GM12878 (cell line): ENCODE measurements around the gene PHACTR3. TPM values are rescaled to one million over a fixed set of nuclear protein-coding genes. Genes with fewer than 3 reads are reported as not detected.

ENCODE experiments used
- ATAC-seq: fragments of 200-7000 bp; cut with Tn5 transposase; 3 replicates; pipeline ENCODE4 v1.9.1; 2020; ENCODE audit warnings: mild to moderate bottlenecking, moderate library complexity
- BruUV-seq: library from RNA; stranded (reverse); fragments of 400-500 nt; replicated peaks from 2 replicates; lab custom pipeline; 2021; lab: Mats Ljungman, UMichigan
- CTCF ChIA-PET: fragments of 300-600 bp; sonication (Branson Sonifier 250); formaldehyde crosslinking; extraction: SDS; loops from one replicate; lab custom pipeline; 2021; ENCODE audit warnings: inconsistent platforms; lab: Yijun Ruan, JAX
- POLR2A ChIA-PET: fragments of 350-600 bp; formaldehyde crosslinking; extraction: SDS; loops from one replicate; lab custom pipeline; 2021; ENCODE audit warnings: inconsistent platforms; lab: Charles Lee
- RAD21 ChIA-PET: fragments of 300-600 bp; sonication (Branson Sonifier 250); formaldehyde crosslinking; loops from one replicate; lab custom pipeline; 2023; ENCODE audit warnings: antibody characterized with exemption; ENCODE audit not compliant: unreplicated experiment; lab: Charles Lee
- SMC1A ChIA-PET: fragments of 300-600 bp; sonication (Branson Sonifier 250); formaldehyde crosslinking; loops from one replicate; lab custom pipeline; 2023; ENCODE audit not compliant: unreplicated experiment, uncharacterized antibody; lab: Charles Lee
- DNase-seq: peaks from one replicate; pipeline ENCODE4 v3.0.0-alpha.2; 2011; ENCODE audit warnings: low read depth, low spot score
- FAIRE-seq: peaks from 3 replicates; lab custom pipeline; 2011; peaks lifted over from hg19 to GRCh38; lab: Jason Lieb, UNC
- H2AFZ ChIP-seq: 2 replicates; pipeline ENCODE4 v1.6.0; 2011; ENCODE audit warnings: low read depth, low read length, control low read depth; ENCODE audit not compliant: control insufficient read depth
- H3K27ac ChIP-seq: 2 replicates; pipeline ENCODE4 v1.5.1; 2011; ENCODE audit warnings: control low read depth; ENCODE audit not compliant: control insufficient read depth, insufficient read depth
- H3K27me3 ChIP-seq, 2 experiments: replicated peaks in 1 of 2; 2 replicates each; pipeline versions ENCODE4 v1.6.0 to v1.6.1; 2011; ENCODE audit warnings: low read length in 1 of 2; ENCODE audit not compliant: control insufficient read depth in 2 of 2, insufficient read depth in 2 of 2
- H3K36me3 ChIP-seq, 2 experiments: 2 replicates each; pipeline ENCODE4 v1.5.1; 2011; ENCODE audit warnings: low read length in 1 of 2; ENCODE audit not compliant: control insufficient read depth in 2 of 2, insufficient read depth in 2 of 2
- H3K4me1 ChIP-seq: 2 replicates; pipeline ENCODE4 v1.6.1; 2011; ENCODE audit warnings: mild to moderate bottlenecking, low read length, moderate library complexity, mixed read lengths; ENCODE audit not compliant: control insufficient read depth, insufficient read depth
- H3K4me2 ChIP-seq: 2 replicates; pipeline ENCODE4 v1.6.0; 2011; ENCODE audit warnings: control low read depth; ENCODE audit not compliant: control insufficient read depth, insufficient read depth
- H3K4me3 ChIP-seq: fragments of 200-600 bp; sonication (generic); 2 replicates; pipeline ENCODE4 v1.5.1; 2016
- H3K79me2 ChIP-seq: 2 replicates; pipeline ENCODE4 v1.6.0; 2011; ENCODE audit warnings: low read length; ENCODE audit not compliant: control insufficient read depth, insufficient read depth
- H3K9ac ChIP-seq: 2 replicates; pipeline ENCODE4 v1.8.0; 2011; ENCODE audit warnings: low read length, control low read depth, mixed read lengths; ENCODE audit not compliant: control insufficient read depth, insufficient read depth
- H3K9me3 ChIP-seq: replicated peaks from 3 replicates; pipeline ENCODE4 v1.5.1; 2011; ENCODE audit warnings: mild to moderate bottlenecking, low read length; ENCODE audit not compliant: control insufficient read depth, insufficient read depth
- H4K20me1 ChIP-seq: 2 replicates; pipeline ENCODE4 v1.6.0; 2011; ENCODE audit not compliant: control insufficient read depth, insufficient read depth
- CHD4 ChIP-seq: fragments of 200-600 bp; sonication (generic); IDR thresholded peaks from 2 replicates; pipeline ENCODE4 v1.6.1; 2016; ENCODE audit warnings: mild to moderate bottlenecking
- CREB1 ChIP-seq: IDR thresholded peaks from 2 replicates; pipeline ENCODE4 v1.6.1; 2012; ENCODE audit warnings: low read depth, mild to moderate bottlenecking, inconsistent platforms
- IRF4 ChIP-seq: IDR thresholded peaks from 2 replicates; pipeline ENCODE4 v1.6.1; 2011; ENCODE audit warnings: low read depth, low read length
- LARP7 ChIP-seq: fragments of 450-650 bp; IDR thresholded peaks from 2 replicates; pipeline ENCODE4 v1.6.1; 2017; ENCODE audit warnings: mild to moderate bottlenecking
- NR2C2 ChIP-seq: IDR thresholded peaks from 2 replicates; pipeline ENCODE4 v1.6.1; 2011; ENCODE audit warnings: borderline replicate concordance, low read depth; ENCODE audit not compliant: control insufficient read depth, insufficient read length
- POLR2AphosphoS2 ChIP-seq: IDR thresholded peaks from 2 replicates; pipeline ENCODE4 v1.6.1; 2011; ENCODE audit warnings: low read depth, mild to moderate bottlenecking, low read length, improper control_type of control experiment, moderate library complexity
- RAD21 ChIP-seq: IDR thresholded peaks from 2 replicates; pipeline ENCODE4 v1.6.1; 2011; ENCODE audit warnings: mild to moderate bottlenecking, low read depth, low read length, moderate library complexity; ENCODE audit not compliant: insufficient read depth
- RAD51 ChIP-seq: fragments of 450-650 bp; IDR thresholded peaks from 2 replicates; pipeline ENCODE4 v1.6.1; 2016; ENCODE audit warnings: moderate library complexity, mild to moderate bottlenecking, inconsistent platforms
- RBBP5 ChIP-seq: fragments of 200-600 bp; sonication (generic); conservative IDR thresholded peaks from 2 replicates; pipeline ENCODE4 v1.6.1; 2016
- RUNX3 ChIP-seq: IDR thresholded peaks from 2 replicates; pipeline ENCODE4 v1.6.1; 2012; ENCODE audit warnings: low read length, inconsistent platforms
- SMARCA5 ChIP-seq: fragments of 450-650 bp; IDR thresholded peaks from 2 replicates; pipeline ENCODE4 v1.6.1; 2017; ENCODE audit warnings: mild to moderate bottlenecking
- SMC3 ChIP-seq: IDR thresholded peaks from 2 replicates; pipeline ENCODE4 v1.6.1; 2011; ENCODE audit warnings: low read length, improper control_type of control experiment, borderline replicate concordance
- YBX1 ChIP-seq: fragments of 450-650 bp; IDR thresholded peaks from 2 replicates; pipeline ENCODE4 v1.6.1; 2016; ENCODE audit warnings: antibody characterized with exemption
- ZBTB33 ChIP-seq: fragments of 450-650 bp; IDR thresholded peaks from 2 replicates; pipeline ENCODE4 v1.6.1; 2017; ENCODE audit warnings: mild to moderate bottlenecking
- ZNF592 ChIP-seq: fragments of 450-650 bp; IDR thresholded peaks from 2 replicates; pipeline ENCODE4 v1.6.1; 2017; ENCODE audit warnings: mild to moderate bottlenecking, moderate library complexity
- ZSCAN29 ChIP-seq: fragments of 450-650 bp; IDR thresholded peaks from 2 replicates; pipeline ENCODE4 v1.6.1; 2017; ENCODE audit warnings: mild to moderate bottlenecking, moderate library complexity
- WGBS: methylation state at CpG from one replicate; pipeline ENCODE4 v1.1.6; 2016; ENCODE audit warnings: low lambda C conversion rate; ENCODE audit not compliant: insufficient replicate concordance, insufficient coverage; ENCODE audit errors: missing lambda C conversion rate; 5-methylcytosine and 5-hydroxymethylcytosine counted together
- in situ Hi-C: fragments of 300-500 bp; cut with MboI; formaldehyde crosslinking; loops from 9 replicates; pipeline ENCODE4 v1.14.3; 2018; ENCODE audit warnings: mixed read lengths
- intact Hi-C: fragments of 100-400 bp; cut with micrococcal nuclease; formaldehyde crosslinking; loops from one replicate; pipeline ENCODE4 v1.14.2; 2022; ENCODE audit not compliant: unreplicated experiment
- polyA plus RNA-seq, 11 experiments: library from polyadenylated mRNA; depleted of rRNA in 4 of 11; unstranded in 6 of 11; stranded (reverse) in 5 of 11; fragments of >200 nt; fragmentation: Nextera tagmentation in 4 of 11; fragmentation: Illumina TruSeq in 1 of 11; extraction: Ambion mirVana in 4 of 11; extraction: Trizol in 1 of 11; gene quantifications; 1 replicate in 1 of 11; 2 replicates in 10 of 11; pipeline versions ENCODE4 v1.2.1 to v1.2.3, GENCODE V29; 2011 to 2016; ENCODE audit warnings: inconsistent platforms in 2 of 11, missing spikeins in 2 of 11, low read depth in 1 of 11
- total RNA-seq, 4 experiments: library from RNA; depleted of rRNA in 3 of 4; stranded (reverse); fragments of >200 nt in 3 of 4; fragmentation: Illumina TruSeq in 1 of 4; extraction: Trizol in 1 of 4; gene quantifications; 2 replicates each; pipeline versions ENCODE4 v1.2.1 to v1.2.3, GENCODE V29; 2013 to 2021
- TF ChIP-seq, protein P1 (sequence below): fragments of 450-650 bp; IDR thresholded peaks from 2 replicates; pipeline ENCODE4 v1.6.1; 2017; ENCODE audit warnings: borderline replicate concordance
- TF ChIP-seq, protein P2 (sequence below): fragments of 450-650 bp; conservative IDR thresholded peaks from 2 replicates; pipeline ENCODE4 v1.6.1; 2017; ENCODE audit warnings: mild to moderate bottlenecking, moderate library complexity

PHACTR3 gene
- total and polyA plus RNA-seq, 10 of the 15 experiments (the other 5 are each of a cell fraction or from before 2014, with no cell fraction given) = 0.17 to 2.7 (median 0.27) TPM; not detected in 1

DNA sequence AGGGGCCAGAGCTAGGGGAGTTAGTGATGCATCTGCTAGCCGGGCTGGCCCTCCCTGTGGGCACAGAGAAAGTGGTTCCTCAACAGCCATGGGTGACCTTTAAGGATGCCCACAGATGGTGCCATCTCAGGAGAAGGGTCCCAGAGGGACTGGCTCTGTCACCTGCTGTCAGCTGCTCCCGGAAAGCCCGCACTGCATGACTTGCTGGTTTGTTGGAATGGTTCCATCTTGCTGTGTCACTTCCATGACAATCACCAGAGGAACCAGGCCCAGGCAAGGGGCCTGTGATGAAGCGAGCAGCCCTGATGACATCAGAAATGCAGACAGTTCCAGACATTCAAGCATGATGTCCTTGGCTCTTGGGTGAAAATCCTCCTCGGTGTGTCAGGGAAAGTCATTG, 125.2 kb downstream of the PHACTR3 start:
- TF ChIP-seq RAD21 (no peak), RBBP5 (no peak), ZSCAN29 (no peak), RUNX3 (no peak), CHD4 (no peak), ZNF592 (no peak), RAD51 (no peak), YBX1 (no peak), IRF4 (no peak), ZBTB33 (no peak), NR2C2 (no peak), CREB1 (no peak), LARP7 (no peak), SMC3 (no peak), SMARCA5 (no peak), POLR2AphosphoS2 (no peak)
- TF ChIP-seq, protein P1, sequence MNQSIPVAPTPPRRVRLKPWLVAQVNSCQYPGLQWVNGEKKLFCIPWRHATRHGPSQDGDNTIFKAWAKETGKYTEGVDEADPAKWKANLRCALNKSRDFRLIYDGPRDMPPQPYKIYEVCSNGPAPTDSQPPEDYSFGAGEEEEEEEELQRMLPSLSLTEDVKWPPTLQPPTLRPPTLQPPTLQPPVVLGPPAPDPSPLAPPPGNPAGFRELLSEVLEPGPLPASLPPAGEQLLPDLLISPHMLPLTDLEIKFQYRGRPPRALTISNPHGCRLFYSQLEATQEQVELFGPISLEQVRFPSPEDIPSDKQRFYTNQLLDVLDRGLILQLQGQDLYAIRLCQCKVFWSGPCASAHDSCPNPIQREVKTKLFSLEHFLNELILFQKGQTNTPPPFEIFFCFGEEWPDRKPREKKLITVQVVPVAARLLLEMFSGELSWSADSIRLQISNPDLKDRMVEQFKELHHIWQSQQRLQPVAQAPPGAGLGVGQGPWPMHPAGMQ = no peak
- TF ChIP-seq, protein P2, sequence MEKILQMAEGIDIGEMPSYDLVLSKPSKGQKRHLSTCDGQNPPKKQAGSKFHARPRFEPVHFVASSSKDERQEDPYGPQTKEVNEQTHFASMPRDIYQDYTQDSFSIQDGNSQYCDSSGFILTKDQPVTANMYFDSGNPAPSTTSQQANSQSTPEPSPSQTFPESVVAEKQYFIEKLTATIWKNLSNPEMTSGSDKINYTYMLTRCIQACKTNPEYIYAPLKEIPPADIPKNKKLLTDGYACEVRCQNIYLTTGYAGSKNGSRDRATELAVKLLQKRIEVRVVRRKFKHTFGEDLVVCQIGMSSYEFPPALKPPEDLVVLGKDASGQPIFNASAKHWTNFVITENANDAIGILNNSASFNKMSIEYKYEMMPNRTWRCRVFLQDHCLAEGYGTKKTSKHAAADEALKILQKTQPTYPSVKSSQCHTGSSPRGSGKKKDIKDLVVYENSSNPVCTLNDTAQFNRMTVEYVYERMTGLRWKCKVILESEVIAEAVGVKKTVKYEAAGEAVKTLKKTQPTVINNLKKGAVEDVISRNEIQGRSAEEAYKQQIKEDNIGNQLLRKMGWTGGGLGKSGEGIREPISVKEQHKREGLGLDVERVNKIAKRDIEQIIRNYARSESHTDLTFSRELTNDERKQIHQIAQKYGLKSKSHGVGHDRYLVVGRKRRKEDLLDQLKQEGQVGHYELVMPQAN = no peak
- in situ Hi-C loops (no loop called here), intact Hi-C loops (no loop called here)
- no peak overlapping the region for H3K4me3 ChIP-seq
- no peaks in the 10 kb centered on the region for H4K20me1 ChIP-seq
- H3K9ac ChIP-seq = no peak overlapping the region
- no peak overlapping the region for H3K27ac ChIP-seq
- FAIRE-seq (no peak), DNase-seq (no peak), ATAC-seq (no peak)
- ChIA-PET CTCF (no interaction called here), RAD21 (no interaction called here), SMC1A (no interaction called here), POLR2A (no interaction called here)
- no peak overlapping the region for H2AFZ ChIP-seq
- H3K4me2 ChIP-seq = no peak overlapping the region
- WGBS = 21% methylated on average over 5 of the region's 5 CpGs
- H3K9me3 ChIP-seq = no peaks in the 10 kb centered on the region
- H3K79me2 ChIP-seq = no peaks in the 10 kb centered on the region
- no peaks in the 10 kb centered on the region for H3K36me3 ChIP-seq
- no TSS peak for BruUV-seq
- no peaks in the 10 kb centered on the region; a peak in 1 of 4 replicates for H3K27me3 ChIP-seq
- no peaks in the 10 kb centered on the region for H3K4me1 ChIP-seq
